GM23248 (cell line): ENCODE measurements around the gene IGSF21. TPM values are rescaled to one million over a fixed set of nuclear protein-coding genes. Genes with fewer than 3 reads are reported as not detected.

Experiments used
- DNase-seq: peaks from one replicate; pipeline ENCODE4 v3.0.0-alpha.2; 2015
- H2AFZ ChIP-seq: fragments of 200-600 bp; sonication (generic); 2 replicates; pipeline ENCODE4 v1.6.1; 2016; ENCODE audit warnings: antibody characterized with exemption
- H3F3A ChIP-seq: fragments of 200-600 bp; sonication (generic); 2 replicates; pipeline ENCODE4 v1.6.1; 2016; ENCODE audit warnings: mild to moderate bottlenecking, antibody characterized with exemption, mixed run types; ENCODE audit not compliant: insufficient read depth
- H3K27ac ChIP-seq: fragments of 200-600 bp; sonication (generic); 2 replicates; pipeline ENCODE4 v1.5.1; 2016; ENCODE audit warnings: mild to moderate bottlenecking
- H3K27me3 ChIP-seq: fragments of 200-600 bp; sonication (generic); replicated peaks from 2 replicates; pipeline ENCODE4 v1.6.1; 2016; ENCODE audit warnings: mild to moderate bottlenecking; ENCODE audit not compliant: insufficient read depth
- H3K36me3 ChIP-seq: fragments of 200-600 bp; sonication (generic); 2 replicates; pipeline ENCODE4 v1.6.1; 2016; ENCODE audit warnings: low read depth, mild to moderate bottlenecking
- H3K4me1 ChIP-seq: fragments of 200-600 bp; sonication (generic); 2 replicates; pipeline ENCODE4 v1.6.1; 2016; ENCODE audit warnings: mild to moderate bottlenecking; ENCODE audit not compliant: insufficient read depth
- H3K4me2 ChIP-seq: fragments of 200-600 bp; sonication (generic); one replicate; pipeline ENCODE4 v1.6.1; 2016; ENCODE audit warnings: mild to moderate bottlenecking; ENCODE audit not compliant: unreplicated experiment
- H3K4me3 ChIP-seq: fragments of 200-600 bp; sonication (generic); 2 replicates; pipeline ENCODE4 v1.5.1; 2016; ENCODE audit warnings: mild to moderate bottlenecking
- H3K79me2 ChIP-seq: fragments of 200-600 bp; sonication (generic); 2 replicates; pipeline ENCODE4 v1.6.1; 2016; ENCODE audit warnings: mild to moderate bottlenecking; ENCODE audit not compliant: insufficient read depth
- H3K9ac ChIP-seq: fragments of 200-600 bp; sonication (generic); 2 replicates; pipeline ENCODE4 v1.6.1; 2016; ENCODE audit warnings: mild to moderate bottlenecking
- H3K9me2 ChIP-seq: fragments of 200-600 bp; sonication (generic); 2 replicates; pipeline ENCODE4 v1.6.1; 2016; ENCODE audit warnings: mixed run types, mild to moderate bottlenecking, moderate library complexity; ENCODE audit not compliant: insufficient read depth
- H3K9me3 ChIP-seq: fragments of 200-600 bp; sonication (generic); one replicate; pipeline ENCODE4 v1.6.1; 2017; ENCODE audit warnings: low read depth
- H4K20me1 ChIP-seq: fragments of 200-600 bp; sonication (generic); 2 replicates; pipeline ENCODE4 v1.6.0; 2016; ENCODE audit not compliant: insufficient read depth
- EZH2 ChIP-seq: fragments of 200-600 bp; sonication (generic); IDR thresholded peaks from 2 replicates; pipeline ENCODE4 v1.6.1; 2018; ENCODE audit warnings: antibody characterized with exemption, mild to moderate bottlenecking; ENCODE audit not compliant: insufficient read depth, poor library complexity, severe bottlenecking
- EZH2phosphoT487 ChIP-seq: fragments of 200-600 bp; sonication (generic); IDR thresholded peaks from 2 replicates; pipeline ENCODE4 v1.6.1; 2018; ENCODE audit warnings: antibody characterized with exemption, moderate library complexity, mild to moderate bottlenecking, low read depth; ENCODE audit not compliant: insufficient read depth
- WGBS, 2 experiments: methylation state at CpG; one replicate each; pipeline ENCODE4 v1.1.6; 2015 to 2017; ENCODE audit warnings: low lambda C conversion rate in 2 of 2, low coverage in 1 of 2; ENCODE audit errors: missing lambda C conversion rate in 2 of 2; 5-methylcytosine and 5-hydroxymethylcytosine counted together
- in situ Hi-C: fragments of 300-500 bp; cut with MboI; formaldehyde crosslinking; loops from 2 replicates; pipeline ENCODE4 v1.15.0; 2020
- polyA plus RNA-seq: library from polyadenylated mRNA; unstranded; fragments of >200 nt; fragmentation: Nextera tagmentation; extraction: Ambion mirVana; gene quantifications from 2 replicates; pipeline ENCODE4 v1.2.1, GENCODE V29; 2016
- total RNA-seq: library from RNA; depleted of rRNA; stranded (reverse); fragments of >200 nt; shearing (Covaris generic); gene quantifications from 2 replicates; pipeline ENCODE4 v1.2.3, GENCODE V29; 2014

Gene IGSF21
- total and polyA plus RNA-seq, 2 experiments from 2014 or later = not detected

GRCh38 chr1:18118078-18118477, 10.5 kb downstream of the IGSF21 start:
- H3F3A ChIP-seq = no peaks in the 10 kb centered on the region
- H3K9ac ChIP-seq = no peak overlapping the region
- H4K20me1 ChIP-seq = no peaks in the 10 kb centered on the region
- no peak overlapping the region for H3K4me2 ChIP-seq
- no peaks in the 10 kb centered on the region for H3K9me3 ChIP-seq
- H3K79me2 ChIP-seq = no peaks in the 10 kb centered on the region
- no peak for TF ChIP-seq EZH2phosphoT487
- no peak for TF ChIP-seq EZH2
- H3K27ac ChIP-seq = no peak overlapping the region
- no peak for DNase-seq
- H3K4me1 ChIP-seq = no peaks in the 10 kb centered on the region
- H3K27me3 ChIP-seq = peaks cover 1% of the 10 kb centered on the region; the same call in 1 of the 2 replicates
- H3K4me3 ChIP-seq = no peak overlapping the region
- in situ Hi-C loops = loop anchor here (25.0 kb wide), 1 partner anchor 606 kb away; no protein-coding TSS in a partner anchor
- H2AFZ ChIP-seq = no peak overlapping the region
- WGBS, 2 experiments = 23 to 39% methylated on average over 7 to 13 of the region's 13 CpGs
- no peaks in the 10 kb centered on the region for H3K9me2 ChIP-seq
- H3K36me3 ChIP-seq = no peaks in the 10 kb centered on the region

- Histone ChIP-seq H3K4me2 (no peak overlapping the region), H3K27ac (no peak overlapping the region), H2AFZ (no peak overlapping the region), H3K9me2 (no peaks in the 10 kb centered on the region), H3K9me3 (no peaks in the 10 kb centered on the region), H4K20me1 (no peaks in the 10 kb centered on the region), H3K27me3 (no peaks in the 10 kb centered on the region; the same call in 1 of the 2 replicates), H3K9ac (no peak overlapping the region), H3K4me3 (no peak overlapping the region), H3K4me1 (no peaks in the 10 kb centered on the region), H3F3A (no peaks in the 10 kb centered on the region), H3K79me2 (no peaks in the 10 kb centered on the region), H3K36me3 (no peaks in the 10 kb centered on the region)
- TF ChIP-seq EZH2 (no peak), EZH2phosphoT487 (no peak)
- DNase-seq = no peak
- in situ Hi-C loops = loop anchor here (25.0 kb wide), 1 partner anchor 606 kb away; no protein-coding TSS in a partner anchor
- 31 to 39% methylated on average over 3 of the region's 3 CpGs for WGBS, 2 experiments
Measured at GRCh38 chr1:18118491-18118890, 10.9 kb downstream of the IGSF21 start.

- no peak for DNase-seq
- no peak for TF ChIP-seq EZH2
- TF ChIP-seq EZH2phosphoT487 = no peak
- in situ Hi-C loops = loop anchor here (25.0 kb wide), 1 partner anchor 607 kb away; no protein-coding TSS in a partner anchor
- Histone ChIP-seq H3K9ac (no peak overlapping the region), H3F3A (no peaks in the 10 kb centered on the region), H3K27ac (no peak overlapping the region), H3K9me2 (no peaks in the 10 kb centered on the region), H2AFZ (no peak overlapping the region), H3K79me2 (no peaks in the 10 kb centered on the region), H3K4me2 (no peak overlapping the region), H3K4me1 (no peaks in the 10 kb centered on the region), H4K20me1 (no peaks in the 10 kb centered on the region), H3K36me3 (no peaks in the 10 kb centered on the region), H3K27me3 (no peaks in the 10 kb centered on the region; the same call in 1 of the 2 replicates), H3K9me3 (no peaks in the 10 kb centered on the region), H3K4me3 (no peak overlapping the region)
- 57 to 60% methylated on average over 3 of the region's 3 CpGs for WGBS, 2 experiments
Measured at GRCh38 chr1:18119289-18119688, 11.7 kb downstream of the IGSF21 start.

GRCh38 chr1:18119771-18120377, 12.3 kb downstream of the IGSF21 start:
- Histone ChIP-seq H3K27me3 (no peaks in the 10 kb centered on the region; the same call in 1 of the 2 replicates), H3K36me3 (no peaks in the 10 kb centered on the region), H3K4me1 (no peaks in the 10 kb centered on the region), H3K79me2 (no peaks in the 10 kb centered on the region), H2AFZ (no peak overlapping the region), H3K9ac (no peak overlapping the region), H3K4me2 (no peak overlapping the region), H3K9me3 (no peaks in the 10 kb centered on the region), H3K4me3 (no peak overlapping the region), H4K20me1 (no peaks in the 10 kb centered on the region), H3K27ac (no peak overlapping the region), H3K9me2 (no peaks in the 10 kb centered on the region), H3F3A (no peaks in the 10 kb centered on the region)
- TF ChIP-seq EZH2 = no peak
- TF ChIP-seq EZH2phosphoT487 = no peak
- 16 to 18% methylated on average over 6 of the region's 6 CpGs for WGBS, 2 experiments
- DNase-seq = no peak
- in situ Hi-C loops = loop anchor here (25.0 kb wide), 1 partner anchor 608 kb away; no protein-coding TSS in a partner anchor

- TF ChIP-seq EZH2 (no peak), EZH2phosphoT487 (no peak)
- no peaks in the 10 kb centered on the region; the same call in 1 of the 2 replicates for H3K27me3 ChIP-seq
- no peak overlapping the region for H3K9ac ChIP-seq
- H3F3A ChIP-seq = no peaks in the 10 kb centered on the region
- H2AFZ ChIP-seq = no peak overlapping the region
- no peak overlapping the region for H3K4me2 ChIP-seq
- H3K9me2 ChIP-seq = no peaks in the 10 kb centered on the region
- 49 to 56% methylated on average over 8 of the region's 8 CpGs for WGBS, 2 experiments
- H3K79me2 ChIP-seq = no peaks in the 10 kb centered on the region
- H3K4me1 ChIP-seq = no peaks in the 10 kb centered on the region
- H3K36me3 ChIP-seq = no peaks in the 10 kb centered on the region
- in situ Hi-C loops = loop anchor here (25.0 kb wide), 1 partner anchor 608 kb away; no protein-coding TSS in a partner anchor
- no peaks in the 10 kb centered on the region for H3K9me3 ChIP-seq
- no peaks in the 10 kb centered on the region for H4K20me1 ChIP-seq
- no peak overlapping the region for H3K27ac ChIP-seq
- H3K4me3 ChIP-seq = no peak overlapping the region
- DNase-seq = no peak
Measured at GRCh38 chr1:18120638-18121037, 13.0 kb downstream of the IGSF21 start.
